DMS53 treated with DMSO at 0.1 percent for 48 hours (cell line): ENCODE measurements around the gene HNRNPH1.
"Not testable (repeated sequence)": the region's sequence is repeated elsewhere in the genome, so short reads cannot be mapped to it uniquely, and the experiment has no call there.

Source experiments
- DNase-seq: peaks from one replicate; lab custom pipeline; 2025; ENCODE audit not compliant: unreplicated experiment; lab: John Stamatoyannopoulos, UW

The HNRNPH1 gene

GRCh38 chr5:179623003-179623905 lies at the start of gene HNRNPH1:
Gene HNRNPH1, minus strand, starts transcription at chr5:179623671. Its CDS starts 538 bp downstream, at chr5:179623133.
- peak; percentile 97 for DNase-seq

GRCh38 chr5:179668391-179668790 lies 44.9 kb upstream of the HNRNPH1 start:
- DNase-seq: peak; percentile 11

- not testable (repeated sequence) for DNase-seq
Observed at GRCh38 chr5:179661647-179662046, 38.2 kb upstream of the HNRNPH1 start.

- not testable (repeated sequence) for DNase-seq
Observed at GRCh38 chr5:179658179-179658856, 34.8 kb upstream of the HNRNPH1 start.

- DNase-seq: not testable (repeated sequence)
Observed at GRCh38 chr5:179657302-179658178, 34.1 kb upstream of the HNRNPH1 start.

GRCh38 chr5:179653135-179653534 lies 29.7 kb upstream of the HNRNPH1 start:
- DNase-seq: not testable (repeated sequence)

- not testable (repeated sequence) for DNase-seq
Observed at GRCh38 chr5:179650245-179650644, 26.8 kb upstream of the HNRNPH1 start.

GRCh38 chr5:179649166-179649703 lies 25.8 kb upstream of the HNRNPH1 start:
- DNase-seq: not testable (repeated sequence)

GRCh38 chr5:179648410-179648809 lies 24.9 kb upstream of the HNRNPH1 start:
- DNase-seq: no peak

- not testable (repeated sequence) for DNase-seq
Observed at GRCh38 chr5:179644766-179645165, 21.3 kb upstream of the HNRNPH1 start.

GRCh38 chr5:179643141-179643920 lies 19.9 kb upstream of the HNRNPH1 start:
- DNase-seq: not testable (repeated sequence)

GRCh38 chr5:179642626-179643025 lies 19.2 kb upstream of the HNRNPH1 start:
- DNase-seq: not testable (repeated sequence)

- not testable (repeated sequence) for DNase-seq
Observed at GRCh38 chr5:179641745-179642144, 18.3 kb upstream of the HNRNPH1 start.

GRCh38 chr5:179639296-179639695 lies 15.8 kb upstream of the HNRNPH1 start:
- DNase-seq: not testable (repeated sequence)

GRCh38 chr5:179634370-179635172 lies 11.1 kb upstream of the HNRNPH1 start:
- not testable (repeated sequence) for DNase-seq

- DNase-seq: not testable (repeated sequence)
Observed at GRCh38 chr5:179633501-179634369, 10.3 kb upstream of the HNRNPH1 start.

GRCh38 chr5:179624841-179625271 lies 1.4 kb upstream of the HNRNPH1 start:
- no peak for DNase-seq
